ENCODE data around the gene NKTR.

The NKTR gene

DNA sequence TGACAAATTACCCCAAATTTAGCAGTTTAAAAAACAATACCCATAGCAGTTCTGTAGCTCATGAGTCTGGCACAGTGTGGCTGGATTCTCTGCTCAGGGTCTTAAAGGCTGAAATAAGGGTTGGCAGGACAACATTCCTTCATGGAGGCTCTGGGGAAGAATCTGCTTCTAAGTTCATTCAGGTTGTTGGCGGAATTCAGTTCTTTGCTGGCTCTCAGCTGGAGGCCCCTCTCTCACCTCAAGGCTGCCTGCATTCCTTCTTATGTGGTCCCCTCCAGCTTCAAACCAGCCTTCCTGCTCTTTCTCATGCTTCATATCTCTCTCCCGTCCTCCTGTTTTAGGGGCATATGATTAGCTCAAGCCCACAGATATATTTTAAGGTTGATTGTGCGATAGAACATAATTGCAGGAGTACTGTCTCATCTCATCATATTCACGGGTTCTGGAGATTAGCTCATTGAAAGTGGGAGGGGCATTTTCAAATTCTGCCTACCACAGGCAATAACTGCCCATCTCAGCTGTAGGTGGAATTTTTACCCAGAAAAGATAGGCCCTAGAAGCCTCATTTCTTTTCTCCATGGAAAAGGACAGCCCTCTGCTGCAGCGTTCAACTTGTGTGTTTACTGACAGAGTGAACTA, 47.5 kb downstream of the NKTR start:
- Histone ChIP-seq H3K4me3 (replicated peaks; ENCODE audit: insufficient read depth, low read length) (no peak overlapping the region), H3K27me3 (ENCODE audit: insufficient read depth, poor library complexity, severe bottlenecking) (no peaks in the 10 kb centered on the region)
- TF ChIP-seq GABPA (IDR thresholded peaks at IDR 0.05; ENCODE audit: low read depth) (no peak), SPI1 (IDR thresholded peaks at IDR 0.05; ENCODE audit: borderline replicate concordance, low read depth) (no peak), CTCF (IDR thresholded peaks at IDR 0.05; ENCODE audit: insufficient read depth, low read length) (no peak), POLR2AphosphoS5 (IDR thresholded peaks at IDR 0.05; ENCODE audit: low read depth) (no peak)
- TF ChIP-seq, protein P1, sequence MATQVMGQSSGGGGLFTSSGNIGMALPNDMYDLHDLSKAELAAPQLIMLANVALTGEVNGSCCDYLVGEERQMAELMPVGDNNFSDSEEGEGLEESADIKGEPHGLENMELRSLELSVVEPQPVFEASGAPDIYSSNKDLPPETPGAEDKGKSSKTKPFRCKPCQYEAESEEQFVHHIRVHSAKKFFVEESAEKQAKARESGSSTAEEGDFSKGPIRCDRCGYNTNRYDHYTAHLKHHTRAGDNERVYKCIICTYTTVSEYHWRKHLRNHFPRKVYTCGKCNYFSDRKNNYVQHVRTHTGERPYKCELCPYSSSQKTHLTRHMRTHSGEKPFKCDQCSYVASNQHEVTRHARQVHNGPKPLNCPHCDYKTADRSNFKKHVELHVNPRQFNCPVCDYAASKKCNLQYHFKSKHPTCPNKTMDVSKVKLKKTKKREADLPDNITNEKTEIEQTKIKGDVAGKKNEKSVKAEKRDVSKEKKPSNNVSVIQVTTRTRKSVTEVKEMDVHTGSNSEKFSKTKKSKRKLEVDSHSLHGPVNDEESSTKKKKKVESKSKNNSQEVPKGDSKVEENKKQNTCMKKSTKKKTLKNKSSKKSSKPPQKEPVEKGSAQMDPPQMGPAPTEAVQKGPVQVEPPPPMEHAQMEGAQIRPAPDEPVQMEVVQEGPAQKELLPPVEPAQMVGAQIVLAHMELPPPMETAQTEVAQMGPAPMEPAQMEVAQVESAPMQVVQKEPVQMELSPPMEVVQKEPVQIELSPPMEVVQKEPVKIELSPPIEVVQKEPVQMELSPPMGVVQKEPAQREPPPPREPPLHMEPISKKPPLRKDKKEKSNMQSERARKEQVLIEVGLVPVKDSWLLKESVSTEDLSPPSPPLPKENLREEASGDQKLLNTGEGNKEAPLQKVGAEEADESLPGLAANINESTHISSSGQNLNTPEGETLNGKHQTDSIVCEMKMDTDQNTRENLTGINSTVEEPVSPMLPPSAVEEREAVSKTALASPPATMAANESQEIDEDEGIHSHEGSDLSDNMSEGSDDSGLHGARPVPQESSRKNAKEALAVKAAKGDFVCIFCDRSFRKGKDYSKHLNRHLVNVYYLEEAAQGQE (IDR thresholded peaks at IDR 0.05; ENCODE audit: insufficient replicate concordance, low read depth), result no peak

GRCh38 chr3:42649006-42649405, 48.5 kb downstream of the NKTR start:
- Histone ChIP-seq H3K27me3 (ENCODE audit: insufficient read depth, poor library complexity, severe bottlenecking) (no peaks in the 10 kb centered on the region), H3K4me3 (replicated peaks; ENCODE audit: insufficient read depth, low read length) (no peak overlapping the region), H3K27ac (replicated peaks) (no peak overlapping the region)
- TF ChIP-seq GABPA (IDR thresholded peaks at IDR 0.05; ENCODE audit: low read depth), result no peak
- TF ChIP-seq, protein P1 (IDR thresholded peaks at IDR 0.05; ENCODE audit: insufficient replicate concordance, low read depth), result no peak
- TF ChIP-seq POLR2AphosphoS5 (IDR thresholded peaks at IDR 0.05; ENCODE audit: low read depth), result no peak
- no peak for TF ChIP-seq SPI1 (IDR thresholded peaks at IDR 0.05; ENCODE audit: borderline replicate concordance, low read depth)
- no peak for TF ChIP-seq CTCF (IDR thresholded peaks at IDR 0.05; ENCODE audit: insufficient read depth, low read length)
- DNase-seq (ENCODE audit: low read depth in 1 of 2, low spot score in 1 of 2), result no peak

More for the DNA sequence above, 47.5 kb downstream of the NKTR start:
- DNase-seq (ENCODE audit: low read depth in 1 of 2, low spot score in 1 of 2), result no peak
- peak overlapping the region; percentile 52 for H3K27ac ChIP-seq (replicated peaks)

DNA sequence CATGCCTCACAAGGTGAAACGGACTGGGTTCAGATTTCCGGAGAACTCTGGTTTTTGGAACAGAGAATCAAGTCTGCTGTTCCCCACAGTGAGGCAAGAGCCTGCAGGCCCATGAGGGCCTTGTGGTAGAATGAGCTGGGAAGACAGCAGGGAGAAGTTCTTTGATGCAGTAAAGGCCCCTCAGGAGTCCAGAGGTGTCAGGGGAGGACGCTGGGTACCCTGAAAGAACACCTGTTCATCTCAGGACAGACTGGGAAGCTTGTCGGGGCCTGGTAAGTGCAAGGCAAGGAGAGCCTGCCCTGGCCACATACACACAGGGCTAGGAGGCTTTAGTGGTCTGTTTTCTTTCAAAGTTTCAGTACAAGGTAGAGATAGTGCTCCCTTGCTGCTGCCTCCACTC, 49.3 kb downstream of the NKTR start:
- H3K4me3 ChIP-seq (replicated peaks; ENCODE audit: insufficient read depth, low read length), result no peak overlapping the region
- H3K27me3 ChIP-seq (ENCODE audit: insufficient read depth, poor library complexity, severe bottlenecking), result no peaks in the 10 kb centered on the region
- H3K27ac ChIP-seq (replicated peaks), result peak overlapping the region; percentile 9
- DNase-seq (ENCODE audit: low read depth in 1 of 2, low spot score in 1 of 2), result peak in 1 of 2 experiments; percentile 36
- no peak for TF ChIP-seq GABPA (IDR thresholded peaks at IDR 0.05; ENCODE audit: low read depth)

- Histone ChIP-seq H3K27ac (replicated peaks) (peak overlapping the region; percentile 69), H3K4me3 (replicated peaks; ENCODE audit: insufficient read depth, low read length) (no peak overlapping the region)
- no peak for DNase-seq (ENCODE audit: low read depth in 1 of 2, low spot score in 1 of 2)
Measured at GRCh38 chr3:42651248-42652091, 51.0 kb downstream of the NKTR start.

More at GRCh38 chr3:42651248-42652091, 51.0 kb downstream of the NKTR start:
- TF ChIP-seq SPI1 (IDR thresholded peaks at IDR 0.05; ENCODE audit: borderline replicate concordance, low read depth), result no peak
- no peak for TF ChIP-seq GABPA (IDR thresholded peaks at IDR 0.05; ENCODE audit: low read depth)
- TF ChIP-seq CTCF (IDR thresholded peaks at IDR 0.05; ENCODE audit: insufficient read depth, low read length), result no peak
- TF ChIP-seq, protein P1 (IDR thresholded peaks at IDR 0.05; ENCODE audit: insufficient replicate concordance, low read depth), result no peak
- TF ChIP-seq POLR2AphosphoS5 (IDR thresholded peaks at IDR 0.05; ENCODE audit: low read depth), result no peak
- H3K27me3 ChIP-seq (ENCODE audit: insufficient read depth, poor library complexity, severe bottlenecking), result no peaks in the 10 kb centered on the region
